ENCODE measurements around the gene SLC30A7.

GRCh38 chr1:100959502-100960060, 63.7 kb downstream of the SLC30A7 start:
- TF ChIP-seq CTCF (IDR thresholded peaks at IDR 0.05; ENCODE audit: low read length), result no peak
- TF ChIP-seq EZH2 (IDR thresholded peaks at IDR 0.05; ENCODE audit: borderline replicate concordance, low read length), result no peak

All from OCI-LY1 (cell line).